PFSK-1 (cell line): ENCODE measurements around the gene PTPRM.

Source experiments
- FOXP2 ChIP-seq: optimal IDR thresholded peaks from 2 replicates; pipeline ENCODE3; 2011; ENCODE audit warnings: borderline replicate concordance, control low read depth, inconsistent platforms; ENCODE audit not compliant: insufficient read depth; ENCODE audit errors: extremely low read length, extremely low read depth
- POLR2AphosphoS5 ChIP-seq: IDR thresholded peaks from 2 replicates; pipeline ENCODE4 v1.6.1; 2012; ENCODE audit warnings: low read depth, mild to moderate bottlenecking, control low read depth, low read length, moderate library complexity
- REST ChIP-seq, 2 experiments: IDR thresholded peaks; 2 replicates each; pipeline versions ENCODE4 v1.6.1 to v1.8.0; 2011 to 2012; ENCODE audit warnings: low read depth in 2 of 2, low read length in 2 of 2, control low read depth in 1 of 2, inconsistent platforms in 1 of 2, mild to moderate bottlenecking in 1 of 2, moderate library complexity in 1 of 2; ENCODE audit not compliant: insufficient read depth in 1 of 2
- SIN3A ChIP-seq: IDR thresholded peaks from 2 replicates; pipeline ENCODE4 v1.6.1; 2012; ENCODE audit warnings: mild to moderate bottlenecking, low read length, moderate library complexity, borderline replicate concordance; ENCODE audit not compliant: insufficient read depth
- TAF1 ChIP-seq: IDR thresholded peaks from 2 replicates; pipeline ENCODE4 v1.6.1; 2012; ENCODE audit warnings: low read length, control low read depth, borderline replicate concordance; ENCODE audit not compliant: insufficient read depth

- TF ChIP-seq POLR2AphosphoS5 (no peak), TAF1 (no peak), REST (IDR thresholded peaks at IDR 0.05; ENCODE audit: insufficient read depth in 1 of 2, low read depth in 2 of 2, low read length in 2 of 2) (no peak), SIN3A (no peak), FOXP2 (no peak)
These were observed 242.3 kb downstream of the PTPRM start for GRCh38 chr18:7809455-7809854.
